CD4-positive, alpha-beta memory T cell (primary cell): ENCODE results near the gene TPSG1. TPM values are rescaled to one million over a fixed set of nuclear protein-coding genes. Genes with fewer than 3 reads are reported as not detected.
"Not testable (repeated sequence)": the region's sequence is repeated elsewhere in the genome, so short reads cannot be mapped to it uniquely, and the experiment has no call there.

Experiments used
- CTCF ChIA-PET: fragments of 350-600 bp; sonication (Branson Sonifier 250); formaldehyde crosslinking; loops from one replicate; lab custom pipeline; 2021; ENCODE audit warnings: inconsistent platforms; ENCODE audit not compliant: partially characterized antibody; lab: Charles Lee
- POLR2A ChIA-PET: fragments of 350-600 bp; sonication (Branson Sonifier 250); formaldehyde crosslinking; loops from one replicate; lab custom pipeline; 2021; ENCODE audit not compliant: partially characterized antibody; lab: Charles Lee
- DNase-seq, 5 donors: peaks; one replicate each; pipeline versions ENCODE4 v3.0.0 to v3.0.0-alpha.2; 2020 to 2022; ENCODE audit warnings: mixed read lengths in 1 of 5
- H3K27ac ChIP-seq: one replicate; pipeline ENCODE4 v1.7.0; 2013; ENCODE audit warnings: low read depth, low read length
- H3K27me3 ChIP-seq: 2 replicates; pipeline ENCODE4 v1.7.0; 2013; ENCODE audit warnings: mild to moderate bottlenecking, low read length, moderate library complexity; ENCODE audit not compliant: insufficient read depth
- H3K36me3 ChIP-seq: 2 replicates; pipeline ENCODE4 v1.7.0; 2013; ENCODE audit warnings: mild to moderate bottlenecking, low read length, moderate library complexity; ENCODE audit not compliant: insufficient read depth
- H3K4me1 ChIP-seq: 2 replicates; pipeline ENCODE4 v1.7.0; 2013; ENCODE audit warnings: mild to moderate bottlenecking, low read length, moderate library complexity; ENCODE audit not compliant: insufficient read depth
- H3K4me3 ChIP-seq, 2 donors: one replicate each; pipeline ENCODE4 v1.7.0; 2013; ENCODE audit warnings: low read length in 2 of 2, mild to moderate bottlenecking in 1 of 2
- H3K9me3 ChIP-seq, 2 donors: one replicate each; pipeline ENCODE4 v1.7.0; 2013; ENCODE audit warnings: low read length in 2 of 2, control low read depth in 1 of 2; ENCODE audit not compliant: control insufficient read depth in 1 of 2
- H3K27ac Mint-ChIP-seq, 7 donors: one replicate each; pipeline ENCODE4 v1.8.0; 2020 to 2021; ENCODE audit warnings: mixed read lengths in 7 of 7, mild to moderate bottlenecking in 6 of 7, inconsistent platforms in 3 of 7, moderate library complexity in 3 of 7
- H3K27me3 Mint-ChIP-seq, 2 donors: one replicate each; pipeline ENCODE4 v1.8.0; 2020 to 2021; ENCODE audit warnings: mixed read lengths in 2 of 2
- H3K36me3 Mint-ChIP-seq, 2 donors: one replicate each; pipeline ENCODE4 v1.8.0; 2020 to 2021; ENCODE audit warnings: mixed read lengths in 2 of 2, inconsistent platforms in 1 of 2, mild to moderate bottlenecking in 1 of 2
- H3K4me1 Mint-ChIP-seq, 4 donors: one replicate each; pipeline ENCODE4 v1.8.0; 2020 to 2021; ENCODE audit warnings: mixed read lengths in 4 of 4, mild to moderate bottlenecking in 1 of 4
- H3K4me3 Mint-ChIP-seq, 8 donors: one replicate each; pipeline ENCODE4 v1.8.0; 2020 to 2021; ENCODE audit warnings: mixed read lengths in 8 of 8, mild to moderate bottlenecking in 7 of 8, moderate library complexity in 6 of 8, inconsistent platforms in 3 of 8
- H3K9me3 Mint-ChIP-seq, 8 donors: one replicate each; pipeline ENCODE4 v1.8.0; 2020 to 2021; ENCODE audit warnings: mixed read lengths in 8 of 8, mild to moderate bottlenecking in 5 of 8, inconsistent platforms in 3 of 8, moderate library complexity in 1 of 8
- intact Hi-C: fragments of 100-400 bp; cut with micrococcal nuclease; formaldehyde crosslinking; loops from one replicate; pipeline ENCODE4 v1.15.1; 2023
- polyA plus RNA-seq, 2 donors: library from polyadenylated mRNA; unstranded; fragments of 300-500 nt; fragmentation: Illumina TruSeq; gene quantifications; one replicate each; pipeline ENCODE4 v1.2.3, GENCODE V29; 2021
- total RNA-seq, 2 experiments: library from RNA; stranded (reverse); gene quantifications; one replicate each; pipeline ENCODE4 v1.2.3, GENCODE V29; 2021

TPSG1 gene
- total and polyA plus RNA-seq, 4 experiments from 2014 or later, result not detected

- H3K36me3 Mint-ChIP-seq, POLR2A ChIA-PET, H3K4me1 Mint-ChIP-seq, H3K27ac ChIP-seq, H3K4me3 Mint-ChIP-seq, H3K9me3 Mint-ChIP-seq, H3K27me3 Mint-ChIP-seq, H3K36me3 ChIP-seq, CTCF ChIA-PET, H3K9me3 ChIP-seq, H3K4me1 ChIP-seq, intact Hi-C loops, H3K27me3 ChIP-seq, H3K4me3 ChIP-seq, H3K27ac Mint-ChIP-seq, DNase-seq: not testable (repeated sequence)
Measured at GRCh38 chr16:1238909-1239308, 13.8 kb upstream of the TPSG1 start.

- Mint-ChIP-seq H3K27me3 (peaks cover 0 to 2% of the 10 kb centered on the region in 2 donors), H3K9me3 (peaks cover 0 to 2% (median 0%) of the 10 kb centered on the region in 8 donors), H3K27ac (peak overlapping the region in 1 of 7 donors; percentile 30), H3K4me1 (peaks cover 0 to 5% (median 3%) of the 10 kb centered on the region in 4 donors), H3K36me3 (no peaks in the 10 kb centered on the region), H3K4me3 (no peak overlapping the region)
- Histone ChIP-seq H3K36me3 (no peaks in the 10 kb centered on the region), H3K4me3 (no peak overlapping the region), H3K4me1 (no peaks in the 10 kb centered on the region), H3K27me3 (no peaks in the 10 kb centered on the region), H3K9me3 (no peaks in the 10 kb centered on the region), H3K27ac (no peak overlapping the region)
- intact Hi-C loops, result no loop called here
- CTCF ChIA-PET, result no interaction called here
- no peak for DNase-seq
- POLR2A ChIA-PET, result no interaction called here
Measured at GRCh38 chr16:1237990-1238389, 12.9 kb upstream of the TPSG1 start.

GRCh38 chr16:1236659-1237058, 11.6 kb upstream of the TPSG1 start:
- H3K4me3 Mint-ChIP-seq, H3K36me3 Mint-ChIP-seq, H3K4me1 Mint-ChIP-seq, CTCF ChIA-PET, H3K9me3 Mint-ChIP-seq, H3K27ac Mint-ChIP-seq, H3K4me3 ChIP-seq, H3K27me3 Mint-ChIP-seq, POLR2A ChIA-PET, DNase-seq, H3K27ac ChIP-seq, H3K9me3 ChIP-seq, H3K4me1 ChIP-seq, intact Hi-C loops, H3K27me3 ChIP-seq, H3K36me3 ChIP-seq: not testable (repeated sequence)

GRCh38 chr16:1232049-1232748, 7.1 kb upstream of the TPSG1 start:
- DNase-seq, H3K4me3 Mint-ChIP-seq, H3K27me3 Mint-ChIP-seq, H3K4me1 Mint-ChIP-seq, H3K9me3 ChIP-seq, H3K36me3 Mint-ChIP-seq, H3K4me1 ChIP-seq, H3K36me3 ChIP-seq, H3K9me3 Mint-ChIP-seq, H3K27ac Mint-ChIP-seq, H3K27ac ChIP-seq, CTCF ChIA-PET, H3K27me3 ChIP-seq, H3K4me3 ChIP-seq, POLR2A ChIA-PET, intact Hi-C loops: not testable (repeated sequence)

- H3K4me3 Mint-ChIP-seq, H3K4me1 ChIP-seq, H3K27me3 Mint-ChIP-seq, H3K27ac ChIP-seq, H3K27me3 ChIP-seq, H3K9me3 ChIP-seq, H3K27ac Mint-ChIP-seq, H3K9me3 Mint-ChIP-seq, H3K4me3 ChIP-seq, H3K36me3 Mint-ChIP-seq, H3K36me3 ChIP-seq, CTCF ChIA-PET, POLR2A ChIA-PET, H3K4me1 Mint-ChIP-seq, intact Hi-C loops: not testable (repeated sequence)
- DNase-seq, result peak in 1 of 5 donors; percentile 25
Measured at GRCh38 chr16:1231301-1231700, 6.2 kb upstream of the TPSG1 start.

- H3K4me1 ChIP-seq, H3K36me3 ChIP-seq, H3K27ac ChIP-seq, H3K4me3 ChIP-seq, H3K4me1 Mint-ChIP-seq, H3K27me3 Mint-ChIP-seq, H3K36me3 Mint-ChIP-seq, H3K9me3 Mint-ChIP-seq, H3K4me3 Mint-ChIP-seq, H3K27me3 ChIP-seq, POLR2A ChIA-PET, CTCF ChIA-PET, H3K27ac Mint-ChIP-seq, H3K9me3 ChIP-seq, intact Hi-C loops: not testable (repeated sequence)
- DNase-seq, result peak in 1 of 5 donors; percentile 22
Measured at GRCh38 chr16:1230471-1231212, 5.6 kb upstream of the TPSG1 start.

- POLR2A ChIA-PET, H3K36me3 Mint-ChIP-seq, H3K9me3 Mint-ChIP-seq, H3K4me1 ChIP-seq, H3K27ac ChIP-seq, H3K4me3 Mint-ChIP-seq, H3K27ac Mint-ChIP-seq, intact Hi-C loops, DNase-seq, H3K9me3 ChIP-seq, H3K27me3 Mint-ChIP-seq, H3K36me3 ChIP-seq, CTCF ChIA-PET, H3K27me3 ChIP-seq, H3K4me3 ChIP-seq, H3K4me1 Mint-ChIP-seq: not testable (repeated sequence)
Measured at GRCh38 chr16:1230084-1230470, 5.0 kb upstream of the TPSG1 start, which contains the start of gene TPSB2. TPSB2 (minus strand) TSS chr16:1230184; CDS start chr16:1229951, 233 bp downstream.
